DND-41 (cell line): ENCODE results near the gene ORAI1.

ENCODE experiments used
- CTCF ChIP-seq: IDR thresholded peaks from 2 replicates; pipeline ENCODE4 v1.5.1; 2012; ENCODE audit warnings: borderline replicate concordance, low read length, moderate library complexity, mild to moderate bottlenecking; ENCODE audit not compliant: poor library complexity, severe bottlenecking; ENCODE audit errors: extremely low read depth
- EZH2 ChIP-seq: IDR thresholded peaks from 3 replicates; pipeline ENCODE4 v1.6.1; 2012; ENCODE audit warnings: borderline replicate concordance, low read depth, mild to moderate bottlenecking, moderate library complexity, low read length, inconsistent platforms; ENCODE audit not compliant: severe bottlenecking

GRCh38 chr12:121618659-121619233 is 7.6 kb upstream of the ORAI1 start:
- TF ChIP-seq CTCF (no peak), EZH2 (no peak)
